NCI-H460 (cell line): Measurements from ENCODE around the gene AKAP13. TPM values are rescaled to one million over a fixed set of nuclear protein-coding genes. Genes with fewer than 3 reads are reported as not detected.
"Not testable (repeated sequence)": the region's sequence is repeated elsewhere in the genome, so short reads cannot be mapped to it uniquely, and the experiment has no call there.

ENCODE experiments used
- DNase-seq: peaks from one replicate; pipeline ENCODE4 v3.0.0-alpha.2; 2016; ENCODE audit warnings: low read depth; ENCODE audit errors: extremely low read depth
- total RNA-seq: library from RNA; depleted of rRNA; stranded (reverse); fragments of >200 nt; shearing (Covaris generic); gene quantifications from 2 replicates; pipeline ENCODE4 v1.2.3, GENCODE V29; 2014

The AKAP13 gene
- total RNA-seq, 1 experiment from 2014 or later: 31.4 TPM

DNA sequence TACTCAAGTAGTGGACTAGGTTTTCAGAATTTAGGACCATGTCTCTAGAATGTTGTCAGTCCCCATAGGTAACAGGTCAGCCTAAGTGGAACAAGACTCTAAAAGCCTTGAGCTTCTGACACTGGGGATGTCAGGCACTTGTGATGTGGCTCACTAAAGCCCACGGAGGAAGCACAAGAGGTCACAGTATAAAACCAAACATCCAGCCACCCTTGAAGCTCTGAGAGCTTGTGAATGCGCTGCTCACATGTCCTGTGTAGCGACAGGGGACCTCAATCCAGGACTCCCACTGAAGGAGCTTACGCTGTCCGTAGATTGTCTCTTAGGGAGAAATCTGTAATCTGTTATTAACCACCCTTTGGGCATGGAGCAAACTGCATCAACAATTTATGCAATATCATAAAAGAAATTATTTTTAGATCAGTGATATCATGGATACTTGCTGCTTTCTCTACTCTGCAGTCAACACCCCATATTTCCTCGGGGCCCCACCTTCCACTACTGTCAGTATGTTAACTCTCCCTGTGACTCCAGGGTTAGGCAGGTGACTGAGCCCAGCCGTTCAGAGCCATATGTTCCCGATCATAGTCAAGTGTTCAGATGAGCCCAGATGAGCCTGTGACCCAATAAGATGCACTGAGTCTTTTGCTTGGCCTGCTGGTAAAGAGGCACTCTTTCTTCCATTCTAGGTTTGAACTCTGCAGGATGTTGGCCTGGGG is 32.2 kb upstream of the AKAP13 start:
- DNase-seq: peak; percentile 17

DNA sequence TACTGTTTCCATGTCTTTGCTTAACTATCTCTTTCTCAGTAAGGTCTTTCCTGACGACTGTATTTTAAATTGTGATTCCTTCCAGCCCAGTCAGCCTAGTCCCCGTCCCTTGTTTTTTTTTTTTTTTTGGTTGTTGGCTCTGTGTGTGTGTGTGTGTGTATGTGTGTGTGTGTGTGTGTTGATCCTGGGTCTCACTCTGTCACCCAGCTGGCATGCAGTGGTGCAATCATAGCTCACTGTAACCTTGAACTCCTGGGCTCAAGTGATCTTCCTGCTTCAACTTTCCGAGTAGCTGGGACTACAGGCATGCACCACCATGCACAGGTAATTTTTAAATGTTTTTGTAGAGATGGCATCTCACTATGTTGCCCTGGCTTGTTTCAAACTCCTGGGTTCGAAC is 31.3 kb upstream of the AKAP13 start:
- DNase-seq: not testable (repeated sequence)

- no peak for DNase-seq
These were observed 30.0 kb upstream of the AKAP13 start for GRCh38 chr15:85350395-85350794.

DNA sequence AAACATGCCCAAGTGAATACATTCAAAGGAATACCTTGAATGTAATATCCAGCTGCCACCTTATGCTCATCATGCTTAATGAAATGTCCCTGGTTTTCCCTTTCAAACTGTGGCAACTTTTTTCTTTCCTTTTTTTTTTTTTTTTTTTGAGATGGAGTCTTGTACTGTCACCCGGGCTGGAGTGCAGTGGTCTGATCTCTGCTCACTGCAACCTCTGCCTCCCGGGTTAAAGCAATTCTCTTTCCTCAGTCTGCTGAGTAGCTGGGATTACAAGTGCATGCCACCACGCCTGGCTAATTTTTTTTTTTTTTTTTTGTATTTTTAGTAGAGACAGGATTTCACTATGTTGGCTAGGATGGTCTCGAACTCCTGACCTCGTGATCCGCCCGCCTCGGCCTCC is 28.9 kb upstream of the AKAP13 start:
- DNase-seq: not testable (repeated sequence)

GRCh38 chr15:85351965-85352364 is 28.4 kb upstream of the AKAP13 start:
- DNase-seq: no peak

DNA sequence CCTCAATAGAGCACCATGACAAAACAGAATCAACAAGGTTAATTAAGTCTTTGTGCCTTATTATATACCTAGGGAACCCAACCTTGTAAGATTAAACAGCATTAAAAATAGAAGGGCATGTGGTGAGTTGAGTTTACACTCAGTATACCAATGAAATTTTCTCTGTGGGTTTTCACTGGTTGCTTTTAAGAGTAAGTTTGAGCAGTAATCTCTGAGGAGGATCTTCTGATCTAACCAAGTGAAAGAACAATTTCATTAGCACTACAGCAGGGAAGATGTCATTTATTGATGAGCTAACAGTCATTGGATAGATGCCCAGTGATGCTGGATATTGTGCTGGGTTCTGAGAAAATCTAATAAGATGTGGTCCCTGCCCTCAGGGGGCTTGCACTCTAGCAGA is 26.9 kb upstream of the AKAP13 start:
- no peak for DNase-seq

DNA sequence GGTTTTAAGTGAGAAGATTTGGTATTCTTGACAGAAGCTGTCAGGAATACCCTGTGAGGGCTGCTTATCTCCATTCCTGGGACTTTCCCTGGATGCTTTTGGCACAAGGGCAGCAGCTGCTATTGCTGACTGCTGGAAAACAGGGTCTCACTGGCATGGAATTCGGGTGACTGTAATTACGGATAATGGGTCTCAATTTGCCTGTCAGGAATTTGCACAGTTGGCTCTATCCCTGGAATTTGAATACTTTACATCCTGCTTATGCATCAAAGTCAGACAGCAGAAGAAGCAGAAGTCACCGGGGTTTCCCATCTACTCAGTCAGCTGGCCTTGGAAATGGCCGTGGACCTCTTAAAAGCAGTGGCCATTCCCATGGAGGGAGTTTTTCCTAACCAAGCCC is 25.9 kb upstream of the AKAP13 start:
- DNase-seq: no peak

GRCh38 chr15:85354948-85355347 is 25.5 kb upstream of the AKAP13 start:
- DNase-seq: no peak

GRCh38 chr15:85356276-85356675 is 24.1 kb upstream of the AKAP13 start:
- no peak for DNase-seq

DNA sequence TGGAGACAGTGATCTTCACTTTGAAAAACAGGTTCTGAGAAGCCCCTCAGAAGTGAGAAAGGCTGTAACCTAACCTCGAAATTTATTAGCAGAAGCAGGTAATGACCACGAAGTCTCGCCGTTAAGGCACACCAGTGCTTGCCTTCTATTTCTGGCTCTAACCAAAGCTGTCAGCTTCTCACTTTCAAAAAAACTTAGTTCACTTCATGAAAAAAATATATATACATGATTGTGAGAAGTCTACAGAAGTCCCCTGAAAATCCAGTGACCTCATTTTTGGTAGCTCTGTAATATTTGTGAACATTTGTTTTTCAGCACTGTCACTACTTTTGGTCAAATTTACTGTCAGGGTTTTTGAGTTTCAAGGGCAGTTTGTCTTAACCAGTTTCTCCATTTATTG is 19.1 kb upstream of the AKAP13 start:
- no peak for DNase-seq

- no peak for DNase-seq
These were observed 17.8 kb upstream of the AKAP13 start for GRCh38 chr15:85362436-85363081.

DNA sequence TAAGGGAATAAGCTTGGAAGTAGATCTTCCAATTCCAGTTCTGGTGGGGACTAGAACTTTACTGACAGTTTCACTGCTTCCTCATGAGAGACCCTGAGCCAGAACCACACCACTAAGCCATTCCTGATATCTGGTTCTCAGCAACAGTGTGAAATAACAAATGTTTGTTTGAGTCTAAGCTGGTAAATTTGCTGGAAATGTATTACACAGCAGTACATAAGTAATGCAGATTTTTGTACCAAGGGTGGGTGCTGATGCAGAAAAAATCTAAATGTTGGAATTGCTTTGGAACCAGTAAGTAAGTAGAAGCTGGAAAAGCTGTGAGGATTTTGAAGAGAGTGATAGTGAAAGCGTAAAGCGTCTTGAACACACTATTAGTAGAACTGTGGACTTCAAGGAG is 14.4 kb upstream of the AKAP13 start:
- DNase-seq: no peak

GRCh38 chr15:85367741-85368140 is 12.7 kb upstream of the AKAP13 start:
- DNase-seq: no peak

GRCh38 chr15:85374831-85375230 is 5.6 kb upstream of the AKAP13 start:
- DNase-seq: no peak

DNA sequence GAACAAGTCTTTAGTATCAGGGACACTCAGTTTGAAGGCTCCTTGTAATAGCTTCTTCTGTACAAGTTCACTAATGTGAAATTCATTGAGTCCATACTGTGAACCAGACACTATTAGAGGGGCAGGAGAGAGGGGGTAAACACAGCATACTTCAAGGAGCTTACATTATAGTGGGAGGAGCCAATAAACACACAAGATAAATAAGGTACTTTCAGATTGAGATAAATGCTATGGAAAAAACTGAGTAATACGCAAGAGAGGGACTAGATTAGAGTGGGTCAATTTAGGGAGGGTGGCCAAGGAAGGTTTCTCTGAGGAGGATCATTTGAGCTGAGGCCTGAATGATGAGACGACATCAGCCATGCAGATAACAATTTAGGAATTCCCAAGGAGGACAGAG is 3.1 kb upstream of the AKAP13 start:
- DNase-seq: no peak

- no peak for DNase-seq
These were observed 2.4 kb upstream of the AKAP13 start for GRCh38 chr15:85377986-85378385.

DNA sequence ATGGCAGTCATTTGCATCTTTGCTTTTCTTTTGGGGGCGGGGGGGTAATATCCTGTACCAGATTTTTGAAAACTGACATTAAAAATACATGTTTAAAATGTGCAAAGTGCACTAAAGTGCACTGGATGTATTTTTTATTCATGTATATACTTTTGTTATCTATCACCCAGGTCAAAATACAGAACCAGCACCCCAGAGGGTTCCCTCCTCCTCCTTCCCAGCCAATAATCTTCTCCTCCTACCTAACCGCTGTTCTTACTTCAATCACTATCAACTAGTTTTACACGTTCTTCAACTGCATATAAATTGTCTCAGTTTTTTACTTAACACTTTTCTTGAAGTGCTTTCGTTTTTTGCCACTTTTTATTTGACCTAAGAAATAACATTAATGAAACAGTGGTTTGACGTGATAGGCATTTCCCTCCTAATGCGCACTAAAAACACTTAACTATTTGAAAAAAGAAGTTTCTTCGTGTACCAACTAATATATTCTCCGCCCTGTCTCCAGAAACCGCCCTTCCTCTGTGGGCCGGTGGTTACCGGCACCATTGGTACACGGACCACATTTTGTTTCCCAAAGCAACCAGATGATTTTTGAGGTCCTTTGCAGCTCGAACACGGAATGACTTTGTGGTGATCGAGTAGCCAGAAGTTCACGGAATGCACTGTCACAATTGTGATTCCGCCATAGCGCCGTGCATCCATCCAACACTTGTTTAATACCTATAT is 836 bp upstream of the AKAP13 start:
- no peak for DNase-seq

DNA sequence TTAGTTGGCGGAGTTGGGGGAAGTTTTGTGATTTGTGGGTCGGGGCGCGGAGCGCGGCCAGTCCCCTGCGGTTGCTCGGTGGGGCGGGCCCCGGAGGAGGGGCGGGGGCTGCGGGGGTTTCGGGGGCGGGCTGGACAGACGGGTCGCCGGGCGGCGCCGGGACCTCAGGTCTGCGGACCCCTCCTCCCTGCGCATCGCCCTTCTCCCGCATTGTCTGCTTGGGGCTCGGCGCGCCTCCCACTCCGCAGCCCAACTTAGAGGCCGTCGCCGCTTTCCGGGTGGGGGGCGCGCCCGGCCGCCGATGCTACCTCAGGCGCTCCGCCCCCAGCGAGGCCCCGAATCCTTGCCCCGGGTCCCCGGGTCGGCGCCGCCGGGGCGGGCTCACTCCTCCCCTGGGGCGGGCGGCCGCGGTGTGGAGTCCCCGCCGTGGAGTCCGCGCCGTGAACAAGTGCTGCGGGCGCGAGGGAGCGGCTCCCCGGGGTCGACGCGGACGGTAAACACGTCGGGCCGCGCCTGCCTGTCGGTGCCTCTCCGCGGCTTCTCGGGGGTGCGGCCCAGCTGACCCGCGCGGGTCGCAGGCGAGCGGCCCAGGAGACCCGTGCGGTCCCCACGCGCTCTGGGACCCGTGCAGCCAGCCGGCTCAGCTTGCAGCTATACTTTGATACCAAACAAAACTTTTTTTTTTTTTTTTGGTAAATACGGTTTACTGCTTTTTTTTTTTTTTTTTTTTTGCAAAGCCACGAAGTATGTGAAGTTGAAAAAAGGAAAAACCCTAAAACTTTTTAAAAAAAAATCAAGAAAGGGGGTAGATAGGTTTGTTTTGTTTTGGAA is 624 bp downstream of the AKAP13 start:
- DNase-seq: no peak

DNA sequence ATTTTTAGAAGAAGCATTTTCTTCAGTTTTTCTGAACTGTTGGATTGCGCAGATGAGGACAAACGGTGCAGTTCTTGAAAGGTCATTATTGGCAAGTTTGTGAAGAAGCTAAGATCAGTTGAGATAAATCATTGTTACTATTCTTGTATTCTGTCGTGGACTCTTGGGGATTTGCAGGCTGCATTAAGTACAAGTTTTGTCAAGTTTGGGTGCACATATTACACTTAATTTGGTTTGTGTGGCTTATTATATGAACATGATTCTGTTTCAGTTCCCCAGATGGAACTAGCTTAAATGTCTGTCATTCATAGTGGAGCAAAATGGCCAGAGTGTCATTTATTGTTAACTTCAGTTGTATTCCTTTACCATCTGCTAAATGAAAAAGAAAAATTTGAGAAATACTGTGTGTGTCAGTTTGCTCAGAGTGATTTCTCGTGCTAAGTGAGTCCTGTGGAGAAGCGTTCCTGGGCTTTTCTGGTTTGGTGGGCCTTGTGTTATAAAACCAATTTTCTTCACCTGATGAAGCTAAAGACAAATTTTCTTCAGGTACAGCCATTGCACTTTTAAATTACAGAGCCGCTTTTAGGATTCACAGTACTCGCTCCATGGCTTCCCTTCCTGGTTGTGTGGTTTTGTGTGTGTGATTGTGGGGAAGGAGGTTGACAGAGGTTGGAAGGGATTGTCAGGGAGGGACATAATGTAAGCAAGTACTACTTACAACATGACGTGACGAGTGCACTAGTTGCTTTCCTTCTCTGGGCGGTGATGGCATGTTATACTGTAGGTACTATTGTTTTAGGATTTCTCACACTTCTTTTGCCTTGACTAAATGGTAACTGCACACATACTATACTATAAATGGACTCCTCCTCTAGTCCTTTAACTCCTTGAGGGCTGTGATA is 1.7 kb downstream of the AKAP13 start:
- no peak for DNase-seq

GRCh38 chr15:85382942-85383341 is 2.5 kb downstream of the AKAP13 start:
- DNase-seq: no peak
